NCI-H524 (cell line): ENCODE data around the gene TRNT1.

Experiments
- DNase-seq, 2 experiments: peaks; one replicate each; lab custom pipeline; 2025; lab: John Stamatoyannopoulos, UW

TRNT1 gene

GRCh38 chr3:3126477-3127431 is at the start of gene TRNT1:
TSS of gene TRNT1 (plus strand) at chr3:3126940. CDS start at chr3:3129041, 2,101 bp downstream.
- DNase-seq: peak; percentile 77 to 86

DNA sequence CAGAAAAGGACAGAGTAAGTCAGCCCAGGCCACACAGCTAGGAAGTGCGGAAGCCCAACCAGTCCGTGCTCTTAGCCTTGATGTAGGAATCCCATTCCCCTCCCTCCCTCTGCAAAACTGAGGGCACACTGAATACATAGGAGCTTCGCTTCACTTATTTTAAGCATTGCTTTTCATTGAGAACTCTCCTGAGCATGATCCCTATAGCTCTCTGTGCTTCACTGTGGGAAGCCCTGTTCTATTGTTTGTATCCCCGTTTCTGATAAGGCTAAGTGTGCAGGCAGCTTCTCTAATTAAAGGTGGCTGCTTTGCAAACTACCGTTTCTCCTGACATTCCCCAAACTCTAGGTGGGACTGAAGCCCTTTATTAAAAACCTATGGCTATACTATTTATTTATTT is 46.4 kb upstream of the TRNT1 start:
- DNase-seq: no peak

- DNase-seq: no peak
Measured at GRCh38 chr3:3081381-3082233, 45.1 kb upstream of the TRNT1 start.

DNA sequence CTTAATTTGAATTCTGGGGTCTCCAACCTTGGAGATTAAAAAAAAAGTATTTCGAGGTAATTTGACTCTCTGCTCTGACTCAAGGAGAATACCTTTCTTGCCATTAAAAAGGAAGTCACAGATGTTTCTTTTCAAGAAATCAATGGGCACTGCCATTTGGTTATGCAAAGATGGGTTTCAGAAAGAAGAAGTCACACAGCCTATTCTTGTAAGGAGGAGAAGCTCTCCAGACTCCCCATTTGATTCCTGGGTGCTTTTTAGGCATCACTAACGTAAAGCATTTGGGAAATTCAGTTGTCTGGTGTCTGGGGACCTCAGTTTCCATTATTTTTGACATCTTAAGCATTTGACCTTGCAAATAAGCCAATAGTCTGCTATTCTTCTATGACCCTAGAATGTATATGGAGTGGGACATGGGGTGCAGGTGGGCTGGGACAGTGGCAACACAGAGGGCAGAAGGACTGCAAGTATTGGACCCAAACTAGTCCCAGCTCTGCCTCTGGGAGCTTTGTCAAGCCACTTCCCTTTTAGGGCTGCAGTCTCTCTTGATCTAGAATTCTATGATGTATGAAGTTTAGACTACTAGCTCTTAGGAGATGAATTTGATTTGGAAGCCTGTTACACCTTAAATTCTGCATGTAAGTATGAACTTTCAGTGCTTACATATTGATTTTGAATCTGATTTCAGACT is 44.4 kb upstream of the TRNT1 start:
- no peak for DNase-seq

- no peak for DNase-seq
Measured at GRCh38 chr3:3084890-3085289, 41.9 kb upstream of the TRNT1 start.

- DNase-seq: no peak
Measured at GRCh38 chr3:3085782-3086181, 41.0 kb upstream of the TRNT1 start.

GRCh38 chr3:3086239-3086638 is 40.5 kb upstream of the TRNT1 start:
- no peak for DNase-seq

- no peak for DNase-seq
Measured at GRCh38 chr3:3087279-3087678, 39.5 kb upstream of the TRNT1 start.

DNA sequence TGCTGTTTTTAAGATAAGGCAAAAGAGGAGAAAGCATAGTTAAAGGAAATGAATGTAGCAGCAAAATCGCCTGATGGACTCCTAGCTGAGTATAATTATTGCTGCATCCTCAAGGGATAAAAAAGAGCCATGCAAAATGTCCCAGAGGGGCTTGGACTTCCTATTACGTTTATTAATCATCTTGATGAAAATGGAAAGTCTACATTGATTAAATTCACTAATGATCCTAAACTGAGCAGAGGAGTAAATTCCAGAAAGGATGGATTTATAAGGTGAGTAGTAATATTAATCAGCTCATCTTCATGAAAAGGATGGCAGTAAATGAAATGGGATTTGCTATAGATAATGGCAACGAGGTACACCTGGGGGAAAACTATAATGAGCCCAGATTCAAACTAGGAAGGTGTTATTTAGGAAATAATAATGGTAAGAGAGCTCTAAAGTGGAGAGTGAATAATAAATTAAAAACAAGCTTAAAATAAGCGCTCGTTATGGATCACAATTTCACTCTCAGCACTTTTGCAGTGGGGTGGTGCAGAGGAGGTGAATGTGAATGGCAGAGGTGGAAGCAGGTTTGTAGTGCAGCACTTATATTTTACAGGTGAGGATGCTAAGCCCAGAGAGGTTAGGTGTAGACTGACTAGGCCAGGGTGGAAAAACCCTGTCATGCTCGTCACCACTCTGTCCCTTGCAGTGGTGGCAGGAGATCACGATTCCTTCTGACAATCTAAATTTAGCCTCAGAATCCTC is 38.8 kb upstream of the TRNT1 start:
- no peak for DNase-seq

DNA sequence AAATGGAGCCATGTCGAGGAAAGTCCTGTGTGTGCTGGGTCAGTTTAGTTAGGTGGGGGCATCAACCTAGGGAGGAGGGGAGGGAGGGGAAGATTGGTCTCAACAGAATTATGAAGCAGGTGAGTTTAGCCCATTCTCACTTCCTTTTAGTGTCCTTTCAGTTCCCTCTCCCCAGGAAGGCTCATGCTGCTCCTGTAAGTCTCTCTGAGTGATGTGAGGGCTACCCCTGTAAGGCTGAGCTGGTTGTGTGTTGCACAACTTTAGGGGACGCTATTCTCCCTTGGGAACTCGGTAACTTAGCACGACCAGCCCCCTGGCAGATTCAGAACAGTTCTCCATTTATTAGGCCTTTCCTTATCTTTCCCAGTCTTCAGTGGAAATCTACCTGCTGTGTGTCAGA is 37.7 kb upstream of the TRNT1 start:
- no peak for DNase-seq

DNA sequence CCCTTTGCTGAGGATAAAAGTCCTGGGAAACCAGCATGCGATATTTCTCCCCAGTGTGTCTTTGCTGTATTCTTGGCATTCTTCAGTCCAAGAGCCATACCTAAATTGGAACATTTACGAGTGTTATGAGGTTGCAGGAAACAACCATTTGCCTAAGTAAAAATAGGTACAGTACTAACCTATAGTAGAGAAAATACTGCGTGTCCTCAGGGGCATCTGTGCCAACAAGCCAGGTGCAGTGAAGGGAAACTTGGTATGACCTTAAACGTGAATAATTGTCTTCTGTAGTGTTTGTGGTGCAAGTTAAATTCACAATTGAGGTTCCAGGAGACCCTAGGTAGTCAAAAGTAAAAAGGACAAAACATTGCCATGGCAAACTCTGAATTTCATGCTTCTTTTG is 28.8 kb upstream of the TRNT1 start:
- DNase-seq: no peak

DNA sequence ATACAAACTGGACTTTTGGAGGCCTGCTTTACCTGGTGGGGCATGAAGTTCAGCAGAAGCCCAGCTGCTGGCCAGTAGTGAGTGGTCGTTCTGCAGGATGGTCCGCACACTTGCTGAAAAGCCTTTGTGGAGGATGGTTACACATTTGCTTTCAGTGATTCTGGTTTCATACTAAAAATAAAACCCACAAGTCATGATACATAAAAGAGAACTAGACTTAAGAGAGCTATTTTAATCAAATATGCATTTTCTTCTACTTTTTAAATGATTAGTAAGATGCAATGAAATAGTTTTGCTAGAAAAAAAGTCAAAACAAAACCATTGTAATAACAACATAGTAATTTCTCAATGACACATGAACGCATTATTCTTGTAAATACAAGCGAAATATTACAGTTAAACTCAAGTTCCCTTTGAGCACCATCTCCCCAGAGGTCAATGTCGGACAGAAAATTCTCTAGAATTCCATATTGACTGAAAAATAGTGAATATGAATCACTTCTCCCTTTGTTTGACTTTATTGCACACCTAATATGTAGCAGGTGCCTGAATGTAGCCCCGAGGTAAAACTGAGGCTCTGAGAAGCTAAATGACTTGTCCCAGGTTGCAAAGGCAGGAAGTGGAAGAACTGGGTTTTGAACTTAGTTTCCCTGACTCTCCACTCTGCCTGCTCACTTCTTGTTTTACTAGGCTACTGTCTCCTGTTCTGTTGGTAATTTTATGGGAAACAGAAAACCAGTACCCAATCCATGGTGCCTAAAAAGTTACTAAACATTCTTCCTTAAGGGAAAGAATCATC is 24.9 kb upstream of the TRNT1 start:
- no peak for DNase-seq

DNA sequence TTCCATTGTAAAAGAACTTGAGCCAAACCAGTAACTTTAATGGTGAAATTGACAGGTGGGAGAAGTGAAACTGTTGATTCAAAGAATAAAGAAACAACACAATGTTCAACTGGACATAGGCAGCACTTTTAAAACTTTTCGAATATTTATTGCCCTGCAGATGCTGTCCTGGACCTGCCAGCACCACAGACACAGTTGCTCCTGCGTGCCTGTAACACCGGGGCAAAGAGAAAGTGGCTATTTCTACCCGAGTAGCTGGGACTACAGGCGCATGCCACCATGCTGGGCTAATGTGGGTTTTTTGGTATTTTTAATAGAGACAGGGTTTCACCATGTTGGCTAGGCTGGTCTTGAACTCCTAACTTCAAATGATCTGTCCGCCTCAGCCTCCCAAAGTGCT is 24.0 kb upstream of the TRNT1 start:
- DNase-seq: no peak

DNA sequence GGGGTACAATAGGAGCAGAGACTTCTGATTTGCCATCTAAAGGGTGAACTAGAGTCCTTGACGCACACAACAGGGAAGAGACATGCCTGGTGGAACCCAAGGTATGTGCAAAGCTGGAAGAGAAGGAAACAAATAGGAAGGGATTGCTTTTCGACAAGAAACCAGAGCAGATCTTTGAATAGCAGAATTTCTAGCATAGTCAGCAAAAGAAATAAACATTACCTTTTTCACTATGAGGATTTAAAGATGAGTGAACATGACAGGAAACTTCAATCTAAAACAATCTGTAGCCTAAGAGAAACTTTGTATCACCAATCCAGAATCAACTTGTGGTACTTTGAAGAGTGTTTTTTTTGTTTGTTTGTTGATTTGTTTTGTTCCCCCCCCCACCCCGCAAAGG is 21.5 kb upstream of the TRNT1 start:
- no peak for DNase-seq

- DNase-seq: no peak
Measured at GRCh38 chr3:3105815-3106214, 20.9 kb upstream of the TRNT1 start.

- no peak for DNase-seq
Measured at GRCh38 chr3:3107181-3107580, 19.6 kb upstream of the TRNT1 start.

DNA sequence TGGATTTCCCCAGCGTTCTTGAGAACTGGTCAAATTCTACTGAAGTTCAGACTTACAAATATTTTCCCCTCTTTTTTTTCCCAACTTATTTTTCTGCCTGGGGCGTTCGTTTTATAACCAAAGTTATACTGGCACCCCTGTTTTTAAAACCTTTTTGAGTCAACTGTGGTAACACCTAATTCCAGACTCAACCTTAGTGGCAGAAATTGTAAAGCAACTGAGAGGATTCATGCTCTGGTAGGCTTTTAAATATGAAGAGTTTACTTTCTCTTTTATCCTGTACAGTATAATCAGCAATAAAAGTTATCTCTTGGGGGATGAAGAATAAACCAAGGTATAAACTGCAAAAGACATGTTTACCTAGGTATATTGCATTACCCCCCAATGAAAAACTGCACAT is 18.9 kb upstream of the TRNT1 start:
- no peak for DNase-seq

DNA sequence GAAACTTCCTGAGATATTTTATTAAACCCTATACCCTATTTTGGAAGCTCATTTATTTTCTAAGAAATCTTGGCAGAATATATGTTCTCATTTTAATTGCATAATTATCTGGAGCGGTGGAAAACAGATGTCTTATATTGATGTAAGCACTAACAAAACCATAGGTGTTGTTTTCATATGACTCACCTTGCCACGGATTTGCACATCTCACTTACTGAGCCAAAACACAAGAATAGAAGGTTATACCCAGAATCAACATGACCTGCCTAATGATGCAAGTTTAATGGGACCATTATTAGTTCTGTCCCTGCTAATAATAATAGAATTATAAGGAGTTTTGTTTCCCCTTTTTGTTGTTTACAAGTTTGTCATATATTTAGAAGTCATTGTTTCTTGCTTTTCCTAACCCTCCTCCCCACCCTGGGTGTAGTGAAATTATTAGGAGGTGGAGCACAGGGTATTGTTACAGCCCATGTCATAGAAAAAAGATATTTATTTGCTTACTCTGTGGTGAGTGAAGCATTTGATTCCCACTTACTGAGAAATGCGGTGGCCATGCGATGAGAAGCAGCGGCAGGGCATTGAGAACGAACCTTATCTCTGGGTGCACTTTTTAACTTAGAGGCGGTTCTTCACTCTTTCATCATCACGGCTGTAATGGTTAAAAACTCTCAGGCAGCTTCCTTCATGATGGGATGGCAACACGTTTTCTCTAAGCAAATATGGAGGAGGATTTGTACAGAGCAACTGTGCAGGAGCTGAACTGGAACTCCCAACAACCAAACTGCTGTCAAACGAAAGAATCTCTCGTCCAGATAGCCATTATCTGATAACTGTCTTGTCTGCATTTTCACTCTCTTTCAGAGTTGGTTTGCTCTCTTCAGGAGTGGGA is 17.1 kb upstream of the TRNT1 start:
- no peak for DNase-seq

DNA sequence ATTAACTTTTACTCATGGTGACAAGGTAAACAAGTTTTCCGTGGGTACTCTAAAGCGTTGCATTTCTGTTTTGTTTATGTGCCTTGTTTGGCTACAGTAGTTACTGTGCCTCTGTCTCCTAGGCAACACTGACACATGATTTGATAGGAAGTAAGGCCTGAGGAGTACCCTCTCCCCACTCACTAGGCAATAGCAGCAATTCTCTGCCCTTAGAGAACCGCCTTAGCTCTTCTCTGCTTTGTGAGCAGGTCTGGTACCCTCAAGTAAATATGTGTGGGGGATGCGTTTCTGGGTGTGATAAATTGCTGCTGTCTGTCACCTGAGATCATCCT is 16.5 kb upstream of the TRNT1 start, which contains the start of gene IL5RA:
Gene IL5RA (minus strand): TSS at position 76 of the 332 bp plus-strand sequence. CDS start 5,390 bp downstream, outside the sequence.
- DNase-seq: no peak
